Measurements from ENCODE around the gene NPTN.

Gene NPTN

DNA sequence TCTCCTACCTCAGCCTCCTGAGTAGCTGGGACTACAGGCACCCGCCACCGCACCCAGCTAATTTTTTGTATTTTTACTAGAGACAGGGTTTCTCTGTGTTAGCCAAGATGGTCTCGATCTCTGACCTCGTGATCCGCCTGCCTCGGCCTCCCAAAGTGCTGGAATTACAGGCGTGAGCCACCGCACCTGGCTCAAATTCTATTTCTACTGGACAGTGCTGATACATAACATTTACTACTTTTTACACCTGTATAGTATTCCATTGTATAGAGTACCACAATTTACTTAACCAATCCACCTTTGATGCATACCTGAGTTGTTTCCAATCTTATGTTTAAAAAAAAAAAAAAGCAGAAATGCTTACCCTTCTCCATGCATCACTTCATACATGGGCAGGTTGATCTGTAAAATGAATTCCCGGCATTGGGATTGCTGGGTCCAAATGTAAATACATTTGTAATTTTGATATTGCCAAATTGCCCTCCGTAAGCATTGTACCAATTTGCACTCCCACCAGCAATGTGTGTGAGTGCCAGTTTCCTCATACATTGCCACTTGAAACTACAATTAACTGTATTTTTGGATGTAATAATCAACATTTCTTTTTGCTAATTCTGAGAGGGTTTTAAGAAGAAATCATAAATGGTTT lies 94.5 kb downstream of the NPTN start:
- TF ChIP-seq, protein P1, sequence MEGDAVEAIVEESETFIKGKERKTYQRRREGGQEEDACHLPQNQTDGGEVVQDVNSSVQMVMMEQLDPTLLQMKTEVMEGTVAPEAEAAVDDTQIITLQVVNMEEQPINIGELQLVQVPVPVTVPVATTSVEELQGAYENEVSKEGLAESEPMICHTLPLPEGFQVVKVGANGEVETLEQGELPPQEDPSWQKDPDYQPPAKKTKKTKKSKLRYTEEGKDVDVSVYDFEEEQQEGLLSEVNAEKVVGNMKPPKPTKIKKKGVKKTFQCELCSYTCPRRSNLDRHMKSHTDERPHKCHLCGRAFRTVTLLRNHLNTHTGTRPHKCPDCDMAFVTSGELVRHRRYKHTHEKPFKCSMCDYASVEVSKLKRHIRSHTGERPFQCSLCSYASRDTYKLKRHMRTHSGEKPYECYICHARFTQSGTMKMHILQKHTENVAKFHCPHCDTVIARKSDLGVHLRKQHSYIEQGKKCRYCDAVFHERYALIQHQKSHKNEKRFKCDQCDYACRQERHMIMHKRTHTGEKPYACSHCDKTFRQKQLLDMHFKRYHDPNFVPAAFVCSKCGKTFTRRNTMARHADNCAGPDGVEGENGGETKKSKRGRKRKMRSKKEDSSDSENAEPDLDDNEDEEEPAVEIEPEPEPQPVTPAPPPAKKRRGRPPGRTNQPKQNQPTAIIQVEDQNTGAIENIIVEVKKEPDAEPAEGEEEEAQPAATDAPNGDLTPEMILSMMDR (IDR thresholded peaks at IDR 0.05; ENCODE audit: borderline replicate concordance, control extremely low read depth, extremely low read depth, insufficient read depth, missing control alignments): no peak
- in situ Hi-C loops (cut with MboI; ENCODE audit: low sequenced_read_pairs, unreplicated experiment): no loop called here
- DNase-seq (ENCODE audit: low spot score): no peak

DNA sequence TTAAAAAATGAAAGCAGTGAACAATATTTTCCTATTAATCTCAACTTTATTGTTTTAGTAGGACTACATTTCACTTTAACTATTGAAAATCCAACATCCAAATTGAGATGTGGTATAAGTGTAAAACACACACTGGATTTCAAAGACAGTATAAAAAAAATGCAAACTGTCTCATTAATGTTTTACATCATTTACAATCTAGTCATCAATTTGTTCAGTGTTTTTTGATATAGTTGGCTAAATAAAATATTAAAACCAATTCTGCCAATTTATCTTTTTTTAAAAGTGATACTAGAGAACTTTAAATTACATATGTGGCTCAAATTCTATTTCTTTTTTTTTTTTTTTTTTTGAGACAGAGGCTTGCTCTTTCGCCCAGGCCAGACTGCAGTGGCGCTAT lies 95.1 kb downstream of the NPTN start:
- DNase-seq (ENCODE audit: low spot score): no peak
- in situ Hi-C loops (cut with MboI; ENCODE audit: low sequenced_read_pairs, unreplicated experiment): no loop called here
- TF ChIP-seq, protein P1 (IDR thresholded peaks at IDR 0.05; ENCODE audit: borderline replicate concordance, control extremely low read depth, extremely low read depth, insufficient read depth, missing control alignments): no peak

DNA sequence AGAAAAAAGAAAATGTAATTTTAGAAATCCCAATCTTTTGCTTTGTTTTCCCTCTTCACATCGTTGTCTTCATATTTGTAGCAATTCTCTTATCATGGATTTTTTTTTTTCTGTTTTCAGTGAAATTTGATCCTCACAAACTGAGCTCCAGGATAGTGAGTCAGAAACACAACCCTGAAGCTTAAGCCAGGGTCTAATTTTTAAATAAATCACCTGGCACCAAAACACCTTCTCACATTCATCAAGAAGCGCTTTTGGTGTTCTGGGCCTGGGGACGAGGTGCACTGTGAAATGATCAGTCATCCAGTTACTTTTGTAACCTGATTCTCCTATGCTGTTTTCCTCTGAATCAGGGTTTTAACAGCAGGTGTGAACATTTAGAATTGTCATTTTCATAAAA lies 102.5 kb downstream of the NPTN start:
- no peak for DNase-seq (ENCODE audit: low spot score)
- TF ChIP-seq, protein P1 (IDR thresholded peaks at IDR 0.05; ENCODE audit: borderline replicate concordance, control extremely low read depth, extremely low read depth, insufficient read depth, missing control alignments): no peak
- in situ Hi-C loops (cut with MboI; ENCODE audit: low sequenced_read_pairs, unreplicated experiment): no loop called here

DNA sequence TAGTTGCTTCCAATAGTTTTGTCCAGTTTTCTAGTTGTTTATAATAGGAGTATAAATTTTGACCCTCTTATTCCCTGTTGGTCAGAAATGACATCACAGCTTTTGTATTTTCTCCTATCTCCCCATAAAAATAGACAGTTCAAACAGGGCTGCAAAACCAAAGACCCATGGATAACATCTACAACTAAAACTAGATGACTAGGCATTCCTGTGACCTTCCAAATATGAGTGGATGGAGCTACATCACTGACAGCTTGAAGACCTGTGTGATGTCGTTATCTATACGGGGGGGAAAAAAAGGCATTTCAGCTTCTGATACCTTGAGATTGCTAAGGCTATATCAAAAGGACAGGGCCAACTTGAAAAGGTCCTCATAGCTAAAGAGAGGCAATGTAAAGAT lies 105.6 kb downstream of the NPTN start:
- in situ Hi-C loops (cut with MboI; ENCODE audit: low sequenced_read_pairs, unreplicated experiment): no loop called here
- TF ChIP-seq, protein P1 (IDR thresholded peaks at IDR 0.05; ENCODE audit: borderline replicate concordance, control extremely low read depth, extremely low read depth, insufficient read depth, missing control alignments): no peak
- no peak for DNase-seq (ENCODE audit: low spot score)

DNA sequence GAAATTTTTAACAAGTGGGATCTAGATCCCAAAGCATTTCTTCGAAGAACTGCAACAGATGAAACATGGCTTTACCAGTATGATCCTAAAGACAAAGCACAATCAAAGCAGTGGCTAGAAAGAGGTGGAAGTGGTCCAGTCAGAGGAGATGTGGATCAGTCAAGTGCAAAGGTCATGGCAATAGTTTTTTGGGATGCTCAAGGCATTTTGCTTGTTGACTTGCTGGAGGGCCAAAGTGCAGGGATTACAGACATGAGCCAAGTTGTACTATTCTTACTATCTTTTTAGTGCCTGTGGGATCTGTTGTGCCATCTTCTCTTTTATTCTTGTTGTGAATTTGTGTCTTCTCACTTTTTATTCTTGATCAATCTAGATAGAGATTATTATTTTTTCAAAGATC lies 108.3 kb downstream of the NPTN start:
- DNase-seq (ENCODE audit: low spot score): no peak
- TF ChIP-seq, protein P1 (IDR thresholded peaks at IDR 0.05; ENCODE audit: borderline replicate concordance, control extremely low read depth, extremely low read depth, insufficient read depth, missing control alignments): no peak
- in situ Hi-C loops (cut with MboI; ENCODE audit: low sequenced_read_pairs, unreplicated experiment): no loop called here

DNA sequence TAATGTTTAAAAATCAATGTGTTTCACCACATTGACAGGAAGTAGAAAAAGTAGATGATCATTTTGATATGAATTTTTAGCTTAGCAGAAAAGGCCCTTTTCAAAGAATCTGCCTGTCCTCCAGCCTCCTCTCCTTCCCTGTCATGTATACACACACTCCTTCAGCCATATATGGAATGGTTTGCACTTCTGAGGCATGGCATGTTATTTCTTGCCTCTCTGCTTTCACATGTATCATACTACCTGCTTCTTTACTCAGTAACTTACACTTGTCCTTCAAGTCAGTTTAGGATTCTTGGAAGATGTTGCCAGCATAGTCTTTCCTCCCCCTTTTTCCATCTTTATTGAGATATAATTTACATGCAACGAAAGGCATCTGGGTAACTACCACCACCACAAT lies 111.2 kb downstream of the NPTN start:
- TF ChIP-seq, protein P1 (IDR thresholded peaks at IDR 0.05; ENCODE audit: borderline replicate concordance, control extremely low read depth, extremely low read depth, insufficient read depth, missing control alignments): no peak
- in situ Hi-C loops (cut with MboI; ENCODE audit: low sequenced_read_pairs, unreplicated experiment): no loop called here
- no peak for DNase-seq (ENCODE audit: low spot score)
